Stimulated activated CD8-positive, alpha-beta memory T cell treated with anti-CD3 and anti-CD28 coated beads, Interleukin-12 subunit alpha, Interleukin-12 subunit beta, amount 100 ng/mL, for 1 hour (primary cell): ENCODE results near the gene LRRC8D.
A peak's percentile ranks its signal among the peaks of the same experiment; 100 is the strongest.
"Not testable (repeated sequence)": the region's sequence is repeated elsewhere in the genome, so short reads cannot be mapped to it uniquely, and the experiment has no call there.

Source experiments
- DNase-seq: peaks from one replicate; pipeline ENCODE4 v3.0.0-alpha.2; 2020; ENCODE audit warnings: low read depth

LRRC8D gene

DNA sequence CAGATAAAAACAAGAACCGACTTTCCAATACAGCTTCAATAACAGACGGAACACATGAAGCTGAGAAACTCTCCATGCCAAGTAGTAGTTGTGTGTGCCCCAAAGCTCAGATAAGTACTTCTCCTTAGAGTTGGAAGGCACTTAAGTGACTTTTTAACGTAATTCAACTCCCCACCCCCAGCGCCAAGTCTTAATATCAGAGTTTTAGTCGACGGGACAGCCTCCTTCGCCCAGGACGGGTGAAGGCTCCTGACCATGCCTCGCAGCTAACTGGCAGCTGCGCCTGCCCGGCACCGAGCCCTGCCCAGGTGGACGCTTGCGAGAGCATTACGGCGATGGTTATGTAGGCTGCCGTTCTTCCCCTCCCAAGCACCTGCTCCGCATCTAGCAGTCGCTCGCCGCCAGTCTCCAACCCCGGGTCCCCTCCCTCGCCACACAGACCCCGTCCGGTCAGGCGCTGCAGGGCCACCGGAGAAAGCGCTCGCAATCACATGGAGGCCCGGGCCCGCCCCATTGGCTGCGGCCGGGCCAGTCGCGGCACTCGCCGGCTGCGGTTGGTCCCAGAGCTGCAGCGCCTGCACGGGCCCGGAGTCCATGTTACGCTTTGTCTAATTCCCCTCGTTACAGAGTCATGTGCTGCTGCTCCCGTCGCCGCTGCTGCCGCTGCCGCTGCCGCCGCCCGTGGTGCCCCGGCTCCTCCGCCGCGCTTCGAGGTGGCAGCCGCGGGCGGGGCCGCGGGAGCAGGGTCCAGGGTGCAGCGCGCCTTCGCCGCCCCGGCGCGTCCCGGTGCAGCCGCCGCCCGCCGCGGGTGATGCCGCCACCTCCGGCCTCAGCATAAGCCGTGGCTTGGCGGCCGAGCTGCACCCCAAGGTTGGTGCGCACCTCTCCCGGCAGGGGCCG lies at the start of gene LRRC8D:
TSS of gene LRRC8D (plus strand) at position 611 of the 900 bp plus-strand sequence. CDS start 112,037 bp downstream, outside the sequence.
- DNase-seq: peak; percentile 25

DNA sequence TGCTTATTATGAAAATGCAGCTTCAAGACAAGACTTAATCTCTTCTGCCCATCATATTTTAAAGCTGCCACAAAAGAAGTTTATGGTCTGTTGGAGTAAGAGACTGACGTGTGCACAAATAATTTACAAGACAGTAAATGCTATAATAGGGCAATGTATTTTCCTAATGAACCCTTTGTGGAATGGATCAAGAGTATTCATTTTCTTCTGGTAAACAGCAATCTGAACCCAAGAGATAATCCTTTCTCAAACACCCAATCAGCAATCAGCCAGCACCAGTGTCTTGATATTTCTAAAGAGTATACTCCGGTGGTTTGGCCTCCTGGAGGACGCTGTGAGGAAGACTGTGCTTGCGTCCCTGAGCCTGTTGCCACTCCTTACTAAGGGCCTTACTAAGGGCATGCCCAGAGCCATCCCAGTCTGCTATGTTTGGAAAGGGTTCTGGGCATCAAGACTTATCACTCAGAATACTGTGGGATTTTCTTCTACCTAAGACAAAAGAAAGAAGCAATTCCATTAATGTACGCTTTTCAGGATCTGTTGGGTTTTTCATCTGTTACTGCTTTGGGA lies 48.8 kb upstream of the LRRC8D start:
- DNase-seq: no peak

DNA sequence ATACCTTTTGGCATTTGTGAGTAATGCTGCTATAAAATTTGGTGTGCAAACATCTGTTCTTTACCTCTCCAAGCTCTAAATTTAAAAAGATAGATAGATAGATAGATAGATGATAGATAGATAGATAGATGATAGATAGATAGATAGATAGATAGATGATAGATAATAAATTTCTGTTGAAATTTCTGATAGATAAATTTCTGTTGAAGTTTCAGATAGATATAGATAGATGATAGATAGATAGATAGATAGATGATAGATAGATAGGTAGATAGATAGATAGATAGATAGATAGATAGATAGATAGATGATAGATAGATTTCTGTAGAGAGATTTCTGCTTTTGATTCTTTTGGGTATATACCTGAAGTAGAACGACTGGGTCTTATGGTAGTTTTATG lies 44.7 kb upstream of the LRRC8D start:
- DNase-seq: not testable (repeated sequence)

DNA sequence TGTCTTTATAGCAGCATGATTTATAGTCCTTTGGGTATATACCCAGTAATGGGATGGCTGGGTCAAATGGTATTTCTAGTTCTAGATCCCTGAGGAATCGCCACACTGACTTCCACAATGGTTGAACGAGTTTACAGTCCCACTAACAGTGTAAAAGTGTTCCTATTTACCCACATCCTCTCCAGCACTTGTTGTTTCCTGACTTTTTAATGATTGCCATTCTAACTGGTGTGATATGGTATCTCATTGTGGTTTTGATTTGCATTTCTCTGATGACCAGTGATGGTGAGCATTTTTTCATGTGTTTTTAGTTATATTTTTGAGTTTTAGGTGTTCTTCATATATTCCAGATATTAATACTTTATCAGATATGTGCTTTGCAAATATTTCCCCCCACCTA lies 43.6 kb upstream of the LRRC8D start:
- not testable (repeated sequence) for DNase-seq

DNA sequence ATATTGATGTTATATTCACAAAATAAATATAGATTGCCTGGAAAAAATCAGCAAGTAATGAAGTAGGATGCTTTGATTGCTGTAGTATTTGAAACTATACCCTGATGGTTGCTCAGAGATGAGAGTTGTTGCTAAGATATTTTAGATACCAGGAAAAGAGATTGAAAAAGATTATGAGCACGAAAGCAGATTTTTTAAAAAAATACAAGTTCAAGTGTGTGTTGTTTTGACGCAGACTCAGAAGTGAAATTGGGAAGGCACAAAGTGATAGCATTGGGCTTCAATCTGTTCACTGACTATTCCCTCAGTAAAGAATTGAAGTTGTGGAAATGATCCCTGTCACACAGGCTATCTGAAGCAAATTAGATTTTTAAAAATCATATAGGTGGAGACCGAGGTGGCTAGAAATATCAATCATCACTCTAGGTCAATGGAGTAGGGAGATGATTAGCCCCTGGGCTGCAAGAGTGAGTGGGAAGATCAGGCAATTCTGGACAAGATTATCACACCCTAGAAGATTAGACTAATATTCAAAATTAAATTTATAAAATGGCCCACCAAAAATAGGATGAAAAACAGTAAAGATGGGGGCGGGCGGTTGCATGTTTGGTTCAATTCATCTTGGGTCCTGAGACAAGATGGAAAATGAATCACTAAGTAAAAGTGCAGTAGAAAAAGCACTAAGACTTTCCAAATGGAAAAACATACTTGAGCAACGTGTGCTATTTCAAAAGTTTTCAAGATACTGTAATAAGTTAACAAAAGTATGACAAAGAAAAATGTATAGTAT lies 41.5 kb upstream of the LRRC8D start:
- no peak for DNase-seq

DNA sequence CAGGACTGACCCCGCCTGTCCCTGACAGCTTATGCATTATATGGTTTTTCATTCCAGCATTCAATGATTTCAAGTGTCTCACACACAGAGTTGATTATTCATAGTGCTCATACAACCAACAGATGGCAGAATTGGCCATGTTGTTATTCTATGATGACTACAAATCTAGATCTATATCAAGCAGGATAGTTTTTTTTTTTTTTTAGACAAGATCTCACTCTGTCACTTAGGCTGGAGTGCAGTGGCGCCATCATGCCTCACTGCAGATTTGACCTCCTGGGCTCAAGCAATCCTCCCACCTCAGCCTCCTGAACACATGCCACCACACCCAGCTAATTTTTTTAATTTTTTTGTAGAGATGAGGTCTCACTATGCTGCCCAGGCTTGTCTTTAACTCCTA lies 40.1 kb upstream of the LRRC8D start:
- DNase-seq: no peak

DNA sequence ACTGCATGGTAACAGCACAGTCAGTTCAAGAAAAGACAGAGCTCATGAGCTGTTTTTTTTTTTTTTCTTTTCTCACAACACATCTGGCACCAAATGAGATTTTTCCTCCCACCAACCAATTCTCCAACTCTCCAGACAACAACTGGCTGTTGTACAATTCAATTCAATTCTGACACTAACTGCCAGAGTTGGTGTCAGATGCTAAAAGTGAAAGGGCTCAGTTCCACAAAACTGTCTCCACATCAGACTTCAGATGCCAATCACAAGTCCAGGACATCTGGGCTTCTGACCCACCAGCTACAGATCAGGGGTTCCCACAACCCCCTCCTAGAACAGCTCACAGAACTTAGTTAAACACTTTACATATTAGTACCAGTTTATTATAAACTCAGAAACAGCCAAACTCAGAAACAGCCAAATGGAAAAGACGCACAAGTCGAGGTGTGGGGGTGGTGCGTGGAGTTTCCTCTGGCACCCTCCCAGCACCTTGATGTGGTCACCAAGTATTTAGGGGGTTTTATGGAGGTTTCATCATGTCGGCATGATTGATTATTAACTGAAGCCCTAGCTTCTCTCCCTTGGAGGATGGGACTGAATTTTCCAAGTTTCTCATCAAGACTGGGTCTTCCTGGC lies 39.2 kb upstream of the LRRC8D start:
- peak; percentile 47 for DNase-seq

DNA sequence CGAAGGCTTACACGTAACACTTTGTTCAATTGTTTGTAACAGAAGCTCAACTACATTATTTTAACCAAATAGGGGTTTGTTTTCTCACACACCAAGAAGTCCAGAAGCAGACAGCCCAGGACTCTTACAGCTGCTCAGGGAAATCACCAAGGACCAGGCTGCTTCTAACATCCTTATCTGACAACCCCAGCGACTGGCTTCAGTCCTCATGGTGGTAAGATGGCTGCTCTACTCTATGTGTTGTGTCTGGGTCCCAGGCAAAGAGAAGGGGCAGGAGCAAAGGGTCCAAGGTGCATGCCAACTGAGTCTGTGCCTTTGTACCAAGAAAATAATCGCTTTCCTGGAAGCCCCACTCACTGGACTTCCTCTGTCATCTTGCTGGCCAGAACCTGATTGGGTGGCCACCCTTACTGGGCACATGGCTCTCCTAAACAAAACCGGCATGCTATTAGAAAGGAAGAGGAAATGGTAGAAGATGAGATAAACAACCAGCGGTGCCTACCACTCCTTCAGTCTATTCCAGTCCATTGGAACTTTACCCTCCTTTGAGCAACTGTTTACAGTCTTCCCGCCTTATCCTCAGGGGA lies 34.1 kb upstream of the LRRC8D start:
- no peak for DNase-seq

DNA sequence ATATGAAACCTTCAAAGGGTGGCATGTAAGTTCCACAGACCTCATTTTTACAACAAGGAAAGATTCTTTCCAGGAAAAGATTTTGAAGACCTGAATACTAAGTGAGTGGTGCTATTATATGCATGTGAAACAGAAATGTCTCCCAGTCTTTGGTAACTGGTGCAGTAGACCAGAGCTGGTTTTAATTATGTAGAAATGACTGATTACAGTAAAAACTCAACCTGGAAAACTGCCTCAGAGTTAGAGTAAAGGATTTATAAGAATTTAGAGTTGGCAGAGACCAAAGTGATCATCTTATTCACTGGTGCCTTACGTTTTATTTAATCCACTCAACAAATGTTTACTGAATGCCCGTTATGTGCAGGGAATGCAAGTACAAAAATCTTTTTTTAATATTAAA lies 30.2 kb upstream of the LRRC8D start:
- DNase-seq: no peak

DNA sequence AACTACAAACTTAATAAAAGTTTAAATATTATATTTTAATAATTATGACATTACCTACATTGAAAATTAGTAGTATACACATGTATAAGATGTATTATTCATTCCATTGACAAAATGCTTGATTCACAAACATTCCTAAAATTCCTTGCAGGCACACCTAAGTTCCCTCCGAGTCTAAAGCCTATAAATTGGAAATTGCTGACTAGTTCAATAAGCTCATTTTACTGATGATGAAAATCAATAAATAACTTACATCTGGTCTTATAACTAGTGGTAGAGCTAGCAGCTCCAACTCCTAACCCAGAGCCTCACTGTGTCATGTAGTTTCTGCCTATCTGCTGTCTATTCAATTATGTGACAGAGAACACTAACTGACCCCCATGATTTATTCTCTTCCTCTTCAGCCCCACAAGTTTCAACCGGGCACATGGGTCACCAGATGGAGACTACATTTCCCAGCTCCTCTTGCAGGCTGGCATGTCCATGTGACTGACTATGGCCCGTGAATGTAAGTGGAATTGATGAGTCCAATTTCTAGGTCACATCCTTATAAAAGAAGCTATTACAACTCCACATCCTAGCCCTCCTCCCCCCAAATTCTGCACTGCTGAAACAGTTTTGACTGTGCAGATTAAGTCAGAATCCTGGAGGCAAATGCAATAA lies 29.6 kb upstream of the LRRC8D start:
- no peak for DNase-seq

DNA sequence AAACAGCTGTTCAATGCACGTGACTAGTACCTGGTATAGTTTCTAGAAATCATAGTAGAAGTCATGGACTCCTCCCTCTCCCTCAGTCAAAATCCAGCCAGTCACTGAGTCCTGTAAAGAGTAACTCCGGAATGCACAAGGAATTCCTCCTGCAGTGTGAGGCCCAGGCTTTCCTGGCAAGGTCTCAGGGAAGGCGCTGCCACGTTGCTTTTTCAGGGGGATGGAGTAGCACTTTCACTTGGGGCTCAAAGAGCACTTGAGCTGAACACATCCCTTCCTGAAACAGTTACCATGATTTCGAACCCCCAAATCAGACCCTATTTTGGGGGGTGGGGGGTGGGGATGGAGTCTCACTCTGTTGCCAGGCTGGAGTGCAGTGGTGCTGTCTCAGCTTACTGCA lies 26.4 kb upstream of the LRRC8D start:
- no peak for DNase-seq

DNA sequence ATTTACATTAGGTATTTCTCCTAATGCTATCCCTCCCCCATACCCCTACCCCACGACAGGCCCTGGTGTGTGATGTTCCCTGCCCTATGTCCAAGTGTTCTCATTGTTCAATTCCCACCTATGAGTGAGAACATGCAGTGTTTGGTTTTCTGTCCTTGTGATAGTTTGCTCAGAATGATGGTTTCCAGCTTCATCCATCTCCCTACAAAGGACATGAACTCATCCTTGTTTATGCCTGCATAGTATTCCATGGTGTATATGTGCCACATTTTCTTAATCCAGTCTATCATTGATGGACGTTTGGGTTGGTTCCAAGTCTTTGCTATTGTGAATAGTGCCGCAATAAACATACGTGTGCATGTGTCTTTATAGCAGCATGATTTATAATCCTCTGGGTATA lies 25.3 kb upstream of the LRRC8D start:
- DNase-seq: not testable (repeated sequence)

DNA sequence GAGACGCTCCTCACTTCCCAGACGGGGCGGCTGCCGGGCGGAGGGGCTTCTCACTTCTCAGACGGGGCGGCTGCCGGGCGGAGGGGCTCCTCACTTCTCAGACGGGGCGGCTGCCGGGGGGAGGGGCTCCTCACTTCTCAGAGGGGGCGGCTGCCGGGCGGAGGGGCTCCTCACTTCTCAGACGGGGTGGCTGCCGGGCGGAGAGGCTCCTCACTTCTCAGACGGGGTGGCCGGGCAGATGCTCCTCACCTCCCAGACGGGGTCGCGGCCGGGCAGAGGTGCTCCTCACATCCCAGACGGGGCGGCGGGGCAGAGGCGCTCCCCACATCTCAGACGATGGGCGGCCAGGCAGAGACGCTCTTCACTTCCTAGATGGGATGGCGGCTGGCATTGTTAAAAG lies 23.0 kb upstream of the LRRC8D start:
- DNase-seq: not testable (repeated sequence)

DNA sequence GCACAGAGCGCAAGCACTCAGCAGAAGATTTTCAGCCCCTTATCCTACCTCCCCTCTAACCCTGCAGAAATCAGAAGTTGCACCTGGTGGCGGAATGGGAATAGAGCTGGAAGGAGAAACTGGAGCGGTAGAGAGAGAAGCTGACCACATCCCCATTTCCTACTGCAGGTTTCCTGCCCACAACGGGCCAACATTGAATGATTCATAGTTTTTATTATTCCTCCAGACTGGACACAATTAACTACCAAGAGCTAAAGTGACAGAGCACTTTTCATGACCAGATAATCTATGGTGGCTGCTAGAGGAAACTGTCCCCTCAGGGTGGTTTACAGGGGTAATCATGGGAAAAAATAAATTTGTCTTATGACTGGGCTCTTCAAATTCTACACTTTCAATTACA lies 21.3 kb upstream of the LRRC8D start:
- DNase-seq: no peak

DNA sequence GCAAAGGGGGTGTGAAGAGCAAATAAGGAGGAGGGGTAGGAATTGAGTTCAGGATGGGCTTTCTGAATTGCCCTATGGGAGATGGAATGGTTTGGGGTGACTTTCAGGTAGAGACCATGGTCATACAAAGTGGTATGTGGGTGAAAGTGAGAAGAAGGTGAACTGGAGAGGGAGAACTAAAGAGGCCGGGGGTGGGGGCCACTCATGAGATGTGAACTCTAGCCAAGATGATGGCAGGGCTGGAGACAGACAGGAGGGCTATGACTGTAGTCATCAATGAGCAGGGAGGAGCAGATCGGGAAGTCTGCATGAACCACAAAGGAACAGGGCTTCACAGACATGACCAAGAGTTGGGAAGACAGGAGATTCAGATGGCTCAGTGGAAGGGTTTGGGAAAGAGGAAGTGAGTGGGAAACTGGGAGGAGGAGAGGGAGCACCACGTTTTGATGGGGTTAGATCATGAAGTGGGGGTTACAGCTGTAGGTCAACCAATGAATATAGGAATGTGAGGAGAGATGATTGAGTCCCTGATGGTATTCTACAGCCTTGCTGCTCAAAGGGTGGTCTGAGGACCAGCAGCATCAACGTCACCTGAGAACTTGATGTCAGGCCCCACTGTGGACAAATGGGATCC lies 20.7 kb upstream of the LRRC8D start:
- no peak for DNase-seq

DNA sequence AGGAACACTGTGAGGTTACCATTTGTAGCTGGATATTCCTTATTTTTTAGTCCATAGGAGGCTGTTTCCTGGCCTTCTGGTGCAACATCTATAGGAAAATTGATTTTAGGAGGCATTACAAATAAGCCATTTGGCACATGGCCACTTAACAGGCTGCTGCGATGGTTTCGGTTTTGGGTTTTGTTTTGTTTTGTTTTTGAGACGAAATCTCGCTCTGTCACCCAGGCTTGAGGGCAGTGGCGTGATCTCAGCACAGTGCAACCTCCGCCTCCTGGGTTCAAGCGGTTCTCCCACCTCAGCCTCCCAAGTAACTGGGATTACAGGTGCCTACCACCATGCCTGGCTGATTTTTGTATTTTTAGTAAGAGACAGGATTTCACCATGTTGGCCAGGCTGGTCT lies 20.1 kb upstream of the LRRC8D start:
- no peak for DNase-seq

DNA sequence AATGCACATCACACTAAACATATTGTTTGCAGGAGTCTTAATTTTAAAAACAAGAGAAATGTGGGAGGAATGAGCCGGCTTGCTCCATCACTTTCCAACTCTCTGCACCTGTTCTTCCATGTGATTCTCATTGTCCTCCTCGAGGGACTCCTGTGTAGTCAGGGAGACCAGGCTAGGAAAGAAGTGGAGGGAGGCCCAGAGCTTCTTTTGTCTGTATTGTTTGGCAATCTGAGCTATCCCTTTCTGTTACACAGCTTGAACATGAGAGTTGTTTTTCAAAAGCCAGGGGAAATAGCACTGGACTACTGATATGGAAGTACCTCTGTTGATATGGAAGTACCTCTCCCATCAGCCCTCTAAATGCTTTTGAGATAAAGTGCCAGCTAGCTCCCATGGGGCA lies 18.8 kb upstream of the LRRC8D start:
- DNase-seq: no peak

DNA sequence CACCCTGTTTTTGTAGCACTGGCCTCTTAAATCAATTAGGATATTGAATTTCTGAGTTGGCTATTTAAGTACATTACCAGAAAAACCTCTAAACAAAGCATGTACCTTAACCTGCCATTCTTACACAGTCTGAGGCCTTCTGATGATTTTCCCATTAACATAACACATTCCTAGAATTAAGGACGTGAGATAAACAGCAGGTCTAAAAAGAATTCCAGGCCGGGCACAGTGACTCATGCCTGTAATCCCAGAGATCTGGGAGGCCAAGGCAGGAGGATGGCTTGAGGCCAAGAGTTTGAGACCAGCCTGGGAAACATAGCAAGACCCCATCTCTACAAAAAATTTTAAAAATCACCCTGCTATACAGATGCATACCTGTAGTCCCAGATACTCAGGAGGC lies 18.0 kb upstream of the LRRC8D start:
- no peak for DNase-seq

DNA sequence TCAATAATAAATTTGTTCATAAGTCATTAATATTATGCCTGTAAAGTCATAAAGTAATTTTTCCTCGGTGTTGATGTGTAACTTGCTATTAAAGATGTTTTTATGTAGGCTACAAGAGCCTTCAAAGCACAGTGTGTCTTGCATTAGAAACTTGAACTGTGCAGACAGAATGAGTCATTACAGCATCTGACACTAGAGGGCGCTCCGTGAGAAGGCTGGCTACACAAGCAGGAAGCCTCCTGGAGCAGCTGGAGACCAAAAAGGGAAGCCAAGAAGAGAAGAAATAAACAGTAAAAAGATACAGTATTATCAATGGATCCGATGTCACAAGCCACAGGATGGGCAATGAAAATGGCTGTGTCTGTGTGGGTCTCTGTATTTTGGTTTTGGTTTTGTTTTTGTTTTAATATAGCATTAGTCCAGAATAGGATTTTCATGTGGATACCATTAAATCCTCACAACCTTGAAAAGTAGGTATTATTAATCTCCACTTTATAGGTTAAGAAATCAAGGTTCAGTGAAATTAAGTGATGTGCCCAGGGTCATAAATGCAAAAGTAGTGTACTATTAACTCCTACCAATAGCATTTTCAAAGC lies 16.1 kb upstream of the LRRC8D start:
- DNase-seq: peak; percentile 81

DNA sequence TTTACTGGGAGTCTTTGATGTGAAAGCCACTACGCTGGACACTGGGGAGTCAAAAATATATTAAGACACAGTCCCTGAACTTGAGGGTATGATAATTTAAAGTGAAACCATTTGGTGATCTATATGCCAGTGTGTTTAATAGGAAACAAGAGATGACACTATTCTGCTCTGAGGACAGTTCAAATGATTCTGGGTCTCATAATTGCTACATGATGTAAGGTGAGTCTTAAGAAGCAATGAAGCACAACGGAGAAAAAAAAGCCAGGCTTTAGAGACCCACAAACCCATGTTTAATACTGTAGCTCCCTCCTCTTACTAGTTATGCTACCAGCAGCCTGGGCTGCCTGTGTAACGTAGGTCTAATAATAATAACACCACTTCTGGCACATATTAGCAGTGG lies 14.2 kb upstream of the LRRC8D start:
- DNase-seq: no peak

DNA sequence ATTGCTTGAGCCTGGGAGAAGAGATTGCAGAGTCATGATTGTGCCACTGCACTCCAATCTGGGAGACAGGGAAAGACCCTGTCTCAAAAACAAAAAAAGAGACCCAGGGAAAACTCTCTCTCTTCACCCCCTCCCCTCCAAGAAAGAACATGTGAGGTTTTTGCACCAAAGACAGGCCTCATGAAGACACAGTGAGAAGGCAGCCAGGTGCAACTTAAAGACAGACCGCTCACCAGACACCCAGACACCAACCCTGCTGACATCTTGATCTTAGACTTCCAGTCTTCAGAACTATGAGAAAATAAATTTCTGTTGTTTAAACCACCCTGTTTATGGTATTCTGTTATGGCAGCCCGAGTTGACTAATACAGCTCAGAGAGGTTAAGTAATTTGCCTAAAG lies 13.3 kb upstream of the LRRC8D start:
- no peak for DNase-seq
